ENCODE results near the gene LAMA5.

LAMA5 gene

DNA sequence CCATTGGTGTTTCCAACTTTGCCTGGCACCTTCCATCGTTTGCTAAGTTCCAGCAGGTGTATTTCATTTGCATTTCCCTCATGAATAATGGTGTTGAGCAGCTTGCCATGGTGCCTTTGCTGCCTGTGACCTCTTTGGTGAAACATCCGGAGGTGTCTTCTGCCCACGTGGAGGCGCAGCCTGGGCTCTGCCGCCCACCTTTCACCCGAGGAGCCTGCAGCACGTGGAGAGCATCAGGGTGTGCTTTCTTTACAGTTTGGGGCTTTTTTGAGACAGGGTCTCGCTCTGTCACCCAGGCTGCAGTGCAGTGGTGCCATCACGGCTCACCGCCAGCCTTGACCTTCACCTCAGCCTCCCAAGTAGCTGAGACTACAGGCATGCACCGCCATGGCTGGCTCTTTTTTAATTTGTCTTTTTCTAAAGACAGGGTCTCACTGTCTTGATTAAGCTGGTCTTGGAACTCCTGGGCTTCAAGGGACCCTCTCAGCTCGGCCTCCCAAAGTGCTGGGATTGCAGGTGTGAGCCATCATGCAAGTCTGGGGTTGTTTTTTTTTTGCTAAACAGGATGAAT is 67.4 kb downstream of the LAMA5 start:
- DNase-seq, result no peak

DNA sequence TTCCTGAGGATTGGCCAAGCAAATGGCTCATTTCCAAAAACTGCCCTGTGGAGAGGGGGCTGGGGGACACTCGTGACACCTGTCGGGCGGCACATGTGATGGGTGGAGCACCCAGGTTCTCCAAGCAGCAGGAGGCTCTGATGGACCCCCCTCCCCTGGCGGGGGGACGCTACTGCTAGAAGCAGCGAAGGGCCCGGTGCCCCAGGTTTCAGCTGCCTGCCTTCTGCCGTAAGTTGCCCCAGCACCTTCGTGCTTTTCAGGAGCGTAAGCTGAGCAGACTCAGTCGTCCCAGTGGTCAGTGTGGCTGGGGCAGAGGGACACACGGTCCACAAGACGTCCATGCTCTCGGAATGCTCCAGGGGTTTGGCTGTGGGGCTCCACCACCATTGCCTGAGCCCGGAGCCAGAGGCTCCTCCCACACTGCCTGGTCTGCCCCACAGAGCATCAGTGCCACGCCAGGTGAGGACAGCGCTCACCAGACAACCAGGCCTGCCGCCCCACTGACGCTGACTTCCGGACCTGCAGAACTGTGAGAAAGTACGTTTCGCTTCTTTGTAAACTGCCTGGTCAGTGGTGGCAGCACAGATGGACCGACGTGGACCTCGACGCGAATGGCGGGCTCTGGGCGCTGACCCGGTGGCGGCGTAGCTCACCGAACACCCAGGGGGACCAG is 68.4 kb downstream of the LAMA5 start:
- DNase-seq, result no peak

DNA sequence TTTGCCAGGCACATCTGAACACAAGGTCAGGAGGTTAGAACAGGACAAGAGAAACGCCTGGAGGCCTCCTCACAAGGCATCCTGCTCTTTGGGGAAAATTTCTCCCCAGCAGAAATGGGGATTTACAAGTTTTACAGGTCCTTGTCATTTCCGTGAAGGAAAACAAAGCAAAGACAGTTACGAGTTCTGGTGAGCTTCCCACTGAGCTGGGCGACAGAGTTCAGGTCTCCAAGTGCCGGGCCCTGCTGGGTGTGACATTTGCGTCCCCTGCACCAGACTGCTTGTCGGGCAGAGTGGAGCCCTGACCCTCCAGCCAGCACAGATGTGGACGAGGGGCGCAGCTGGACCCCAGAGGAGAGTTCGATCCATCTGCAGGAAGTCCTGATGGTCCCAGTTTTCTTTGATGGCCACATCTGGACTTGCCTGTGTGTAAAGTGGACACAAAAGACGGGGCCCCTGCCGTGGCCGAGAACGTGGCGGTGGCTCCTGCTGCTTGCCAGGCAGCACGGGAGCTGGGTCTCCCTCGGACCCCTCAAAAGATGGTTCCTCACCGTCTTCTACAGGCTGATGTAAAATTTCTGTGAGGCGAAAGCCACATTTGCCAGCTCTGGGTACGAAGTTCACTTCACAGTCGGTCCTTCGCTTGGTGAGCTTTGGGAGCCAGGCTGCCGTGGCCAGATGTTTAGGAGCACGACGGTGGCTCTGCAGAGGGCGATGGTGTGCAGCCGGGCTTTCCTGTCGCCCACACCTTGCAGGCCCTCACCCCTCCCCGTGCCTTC is 69.5 kb downstream of the LAMA5 start:
- no peak for DNase-seq

DNA sequence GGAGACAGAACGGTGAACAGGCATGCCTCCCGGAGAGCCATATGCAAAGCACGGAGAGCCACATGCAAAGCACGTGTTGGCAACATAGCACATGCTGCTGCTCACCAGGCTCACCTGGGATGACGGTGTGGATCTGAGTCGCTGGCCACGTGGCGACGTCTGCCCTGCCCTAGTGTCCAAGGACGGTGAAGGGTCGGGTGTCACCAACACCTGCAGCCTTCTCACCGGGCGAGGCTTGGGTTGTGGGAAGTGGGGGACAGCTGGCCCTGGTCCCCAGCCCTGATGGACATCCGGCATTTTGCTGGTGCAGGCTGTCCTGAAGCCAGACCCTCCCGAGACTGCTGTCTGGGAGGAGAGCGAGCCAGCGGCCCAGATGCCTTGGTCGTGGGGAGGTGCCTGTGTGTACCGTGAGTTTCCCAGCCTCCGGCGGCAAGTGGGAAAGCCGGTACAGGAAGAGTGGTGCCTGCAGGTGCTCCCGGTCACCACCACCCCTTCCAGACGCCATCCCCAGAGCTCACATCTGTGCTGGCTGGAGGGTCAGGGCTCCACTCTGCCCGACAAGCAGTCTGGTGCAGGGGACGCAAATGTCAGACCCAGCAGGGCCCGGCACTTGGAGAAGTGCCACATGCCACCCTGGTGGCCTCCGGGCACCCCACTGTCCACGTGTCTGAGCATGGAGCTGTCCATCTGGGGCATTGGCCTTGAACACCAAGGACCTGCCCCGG is 70.2 kb downstream of the LAMA5 start:
- DNase-seq, result no peak

DNA sequence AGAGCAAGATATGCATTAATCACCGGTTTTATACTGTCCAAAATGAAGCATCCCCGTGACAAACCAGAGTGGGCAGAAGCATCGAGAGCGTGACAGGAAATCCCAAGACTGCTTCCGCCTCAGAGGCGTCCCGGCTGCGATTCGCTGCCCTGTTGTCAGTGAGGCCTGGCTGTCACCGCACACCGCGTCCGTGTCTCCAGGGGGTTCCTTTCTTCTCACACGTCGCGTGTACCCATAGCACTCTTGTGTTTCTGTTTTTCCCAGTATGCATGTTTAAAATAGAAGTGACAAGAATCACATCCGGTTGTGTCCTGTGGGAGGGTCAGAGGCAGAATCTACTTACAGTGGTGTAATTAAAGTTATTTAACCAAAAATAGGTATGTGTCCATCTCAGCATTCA is 72.6 kb downstream of the LAMA5 start:
- no peak for DNase-seq

DNA sequence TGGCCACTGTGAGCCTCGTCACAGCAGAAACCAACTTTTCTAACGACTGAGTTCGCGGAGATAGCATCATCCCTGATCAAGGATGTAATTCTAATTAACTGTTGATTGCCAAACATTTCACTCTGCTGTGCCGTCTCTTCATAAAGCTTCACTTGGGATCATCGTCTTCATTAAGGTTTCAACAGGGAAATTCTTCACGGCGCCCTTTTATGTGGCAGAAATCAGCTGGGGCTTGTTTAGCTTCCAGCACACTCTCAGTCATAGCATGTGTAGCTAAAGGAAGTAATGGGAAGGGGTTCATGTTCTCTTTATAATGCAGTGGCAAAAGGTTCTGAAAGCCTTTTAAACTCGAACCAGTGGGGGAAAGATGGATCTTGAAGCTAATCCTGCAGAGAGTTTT is 73.2 kb downstream of the LAMA5 start:
- DNase-seq, result no peak

DNA sequence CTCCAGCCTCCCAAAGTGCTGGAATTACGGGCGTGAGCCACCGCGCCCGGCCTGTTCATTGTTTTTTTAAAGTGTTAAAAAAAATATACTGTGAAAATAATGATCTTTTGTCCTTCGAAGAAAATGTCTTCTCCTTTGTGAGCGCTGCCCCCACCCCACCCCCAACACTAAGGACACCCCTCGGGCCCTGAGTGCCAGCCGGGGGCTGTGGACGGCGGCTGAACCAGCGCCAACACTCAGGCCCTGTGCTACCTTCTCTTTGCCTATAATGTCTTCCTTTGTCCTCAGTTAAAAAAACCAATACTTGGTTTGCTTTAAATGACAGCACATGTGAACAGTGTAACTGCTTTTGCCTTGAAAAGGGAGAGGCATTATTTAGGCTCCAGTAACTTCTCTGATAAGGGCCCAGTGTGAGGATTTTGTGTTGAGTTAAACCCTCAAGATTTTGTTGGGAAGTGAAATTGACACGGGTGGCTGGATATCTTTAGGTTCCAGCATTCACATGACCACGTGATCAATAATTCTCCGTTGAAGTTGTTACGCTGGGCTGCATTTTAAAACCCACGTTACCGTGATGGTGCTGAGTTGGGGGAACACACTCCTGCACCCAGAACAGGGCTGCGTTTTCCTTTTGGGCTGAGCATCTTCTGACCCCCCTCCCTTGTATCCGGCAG is 73.9 kb downstream of the LAMA5 start:
- DNase-seq, result no peak

DNA sequence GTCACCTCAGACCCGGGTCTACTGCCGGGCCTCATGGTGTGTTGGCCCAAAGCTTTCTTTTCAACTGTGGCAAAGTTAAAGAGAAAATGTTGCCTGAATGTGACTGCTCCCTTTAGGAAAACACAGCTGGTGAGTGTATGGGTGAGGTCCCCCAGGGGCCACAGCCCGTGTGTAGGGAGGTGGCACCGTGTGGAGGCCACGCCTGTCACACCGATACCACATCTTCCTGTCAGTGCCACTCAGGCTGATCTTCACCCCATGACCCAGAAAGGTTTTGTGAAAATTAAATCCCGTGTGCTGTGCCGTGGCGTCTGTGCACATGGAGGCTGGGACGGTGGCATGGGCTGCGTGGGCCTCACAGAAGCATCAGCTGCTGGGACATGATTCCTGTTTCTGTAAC is 75.0 kb downstream of the LAMA5 start:
- no peak for DNase-seq

DNA sequence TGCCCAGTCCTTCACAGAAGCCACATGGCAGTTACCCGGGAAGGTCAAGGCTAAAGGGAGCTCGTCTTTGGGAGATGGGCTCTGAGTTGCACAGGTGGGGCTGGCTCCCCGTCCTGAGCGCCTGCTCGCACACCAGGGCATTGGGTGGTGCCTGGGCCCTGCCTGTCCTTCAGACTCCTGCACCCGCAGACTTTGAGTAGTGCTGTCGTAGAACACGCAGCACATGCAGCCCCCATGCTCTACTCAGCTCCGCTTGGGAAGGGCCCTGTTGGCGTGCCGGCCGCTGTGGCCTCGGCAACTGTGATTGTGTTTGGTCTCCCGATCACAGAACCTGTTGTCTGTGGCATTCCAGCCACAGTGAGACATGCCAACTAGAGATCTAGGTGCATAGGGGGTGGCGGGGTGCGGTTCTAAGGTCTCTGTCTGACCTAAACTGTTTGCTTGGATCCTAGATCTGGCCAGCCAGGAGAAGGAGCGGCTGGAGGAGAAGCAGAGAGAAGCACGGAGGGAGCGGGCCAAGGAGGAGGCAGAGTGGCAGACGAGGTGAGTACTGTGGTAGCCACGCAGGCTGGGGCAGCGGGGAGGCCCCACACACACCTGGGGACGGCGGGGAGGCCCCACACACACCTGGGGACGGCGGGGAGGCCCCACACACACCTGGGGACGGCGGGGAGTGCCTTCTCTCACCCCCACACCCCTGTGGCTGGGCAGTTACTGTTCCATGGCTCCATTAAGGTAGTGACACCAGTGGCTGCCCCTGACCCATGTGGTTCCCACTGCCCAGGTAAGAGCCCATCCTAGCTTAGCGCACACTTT is 75.7 kb downstream of the LAMA5 start:
- DNase-seq, result no peak

DNA sequence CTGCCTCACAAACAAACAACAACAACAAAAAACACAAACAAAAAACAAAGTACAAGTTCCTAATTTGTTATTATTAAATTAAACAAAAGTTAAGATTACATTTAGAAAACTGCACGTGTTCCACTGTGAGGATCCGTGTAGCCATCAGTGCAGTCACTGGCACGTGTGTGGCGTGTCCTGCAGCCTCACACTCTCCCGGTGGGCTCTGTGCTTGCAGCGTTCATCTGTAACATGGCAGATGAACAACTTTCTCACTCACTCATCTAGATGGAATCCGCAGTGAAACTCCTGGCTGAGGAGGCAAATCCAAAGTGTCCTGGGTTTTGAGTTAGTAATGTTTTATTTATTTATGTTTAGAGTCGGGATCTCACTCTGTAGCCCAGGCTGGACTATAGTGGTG is 77.2 kb downstream of the LAMA5 start:
- no peak for DNase-seq

DNA sequence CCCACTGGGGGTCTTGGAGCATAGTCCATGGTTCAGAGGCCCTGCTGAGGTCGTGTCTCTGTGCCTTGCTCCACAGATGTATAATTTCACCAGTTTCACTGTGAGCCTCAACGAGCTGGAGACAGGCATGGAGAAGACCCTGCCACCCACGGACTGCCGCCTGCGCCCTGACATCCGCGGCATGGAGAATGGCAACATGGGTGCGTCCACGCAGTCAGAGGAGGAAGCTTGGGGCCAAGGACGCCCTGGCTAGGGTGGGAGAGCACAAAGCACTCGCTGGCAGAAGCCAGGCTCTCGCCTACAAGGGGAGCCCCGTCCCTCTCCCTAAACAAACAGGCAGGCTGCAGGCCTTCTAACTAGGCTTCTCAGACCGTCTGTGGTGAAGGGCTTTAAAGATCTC is 78.0 kb downstream of the LAMA5 start:
- no peak for DNase-seq

DNA sequence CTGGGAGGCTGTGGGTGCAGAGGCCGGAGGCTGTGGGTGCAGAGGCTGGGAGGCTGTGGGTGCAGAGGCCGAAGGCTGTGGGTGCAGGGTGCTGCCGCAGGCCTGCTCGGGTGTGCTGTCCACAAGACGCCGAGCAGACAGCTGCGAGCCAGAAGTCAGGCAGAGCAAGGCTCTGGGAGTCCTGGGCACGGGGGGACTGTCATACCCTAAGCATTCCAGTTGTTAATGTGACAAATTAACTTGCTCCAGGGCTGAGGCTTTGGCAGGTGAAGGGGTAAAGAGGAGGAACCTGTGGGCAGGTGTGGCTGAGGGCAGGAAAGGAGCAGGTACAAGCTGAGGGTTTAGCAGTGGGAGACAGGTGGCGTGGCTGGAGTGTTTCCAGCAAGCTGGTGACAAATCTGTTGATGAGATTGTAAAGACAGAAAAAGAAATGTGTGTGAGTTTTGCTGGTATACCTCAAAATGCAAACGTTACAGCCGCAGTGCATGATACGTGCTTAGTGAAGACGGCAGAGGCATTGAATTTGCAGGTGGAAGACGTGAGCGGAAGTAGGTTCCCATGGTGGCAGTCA is 78.5 kb downstream of the LAMA5 start:
- DNase-seq, result no peak

DNA sequence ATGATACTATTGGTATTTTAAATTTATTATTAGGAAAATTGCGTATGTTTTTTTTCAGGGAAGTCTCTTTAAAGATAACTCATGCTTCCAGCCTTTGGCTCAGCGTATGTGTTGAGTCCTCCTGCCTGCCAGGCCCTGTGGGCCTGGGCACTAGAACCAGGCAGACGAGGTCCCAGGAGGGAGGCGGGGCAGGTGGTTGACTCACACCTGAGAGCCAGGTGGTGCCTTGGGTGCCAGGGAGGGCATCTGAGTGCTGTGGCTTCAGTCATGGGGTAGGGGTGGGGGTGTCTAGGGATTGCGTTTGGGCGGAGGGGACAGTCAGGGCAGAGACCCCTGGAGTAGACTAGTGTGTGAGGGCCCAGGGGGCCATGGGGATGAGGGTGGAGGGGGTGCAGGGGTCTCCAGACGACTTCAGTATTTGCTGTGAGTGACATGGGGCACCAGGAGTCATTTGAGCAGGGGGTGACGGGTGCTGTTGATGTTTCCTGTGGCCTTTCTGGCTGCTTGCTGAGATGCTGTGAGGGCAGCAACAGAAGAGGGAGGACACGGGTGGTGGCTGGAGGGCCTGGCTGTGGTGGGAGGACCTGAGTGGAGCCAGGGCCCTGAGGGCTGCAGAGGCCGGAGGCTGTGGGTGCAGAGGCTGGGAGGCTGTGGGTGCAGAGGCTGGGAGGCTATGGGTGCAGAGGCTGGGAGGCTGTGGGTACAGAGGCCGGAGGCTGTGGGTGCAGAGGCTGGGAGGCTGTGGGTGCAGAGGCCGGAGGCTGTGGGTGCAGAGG is 79.2 kb downstream of the LAMA5 start:
- DNase-seq, result no peak

DNA sequence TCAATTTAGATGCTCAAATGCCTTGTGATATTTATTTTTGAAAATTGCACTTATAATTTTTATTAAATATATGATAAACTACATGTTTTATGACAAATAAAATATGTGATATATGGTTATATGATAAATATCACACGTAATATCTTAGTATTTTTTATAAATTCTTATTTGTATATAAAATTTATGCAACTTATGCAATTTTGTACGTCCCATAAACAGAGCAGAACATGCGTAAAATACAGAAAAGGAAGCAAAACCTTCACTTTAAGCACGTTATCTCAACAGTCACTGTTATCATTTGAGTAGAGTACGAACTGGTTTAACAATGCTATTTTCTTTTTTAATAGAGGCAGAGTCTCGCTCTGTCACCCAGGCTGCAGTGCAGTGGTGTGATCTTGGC is 80.0 kb downstream of the LAMA5 start:
- no peak for DNase-seq

DNA sequence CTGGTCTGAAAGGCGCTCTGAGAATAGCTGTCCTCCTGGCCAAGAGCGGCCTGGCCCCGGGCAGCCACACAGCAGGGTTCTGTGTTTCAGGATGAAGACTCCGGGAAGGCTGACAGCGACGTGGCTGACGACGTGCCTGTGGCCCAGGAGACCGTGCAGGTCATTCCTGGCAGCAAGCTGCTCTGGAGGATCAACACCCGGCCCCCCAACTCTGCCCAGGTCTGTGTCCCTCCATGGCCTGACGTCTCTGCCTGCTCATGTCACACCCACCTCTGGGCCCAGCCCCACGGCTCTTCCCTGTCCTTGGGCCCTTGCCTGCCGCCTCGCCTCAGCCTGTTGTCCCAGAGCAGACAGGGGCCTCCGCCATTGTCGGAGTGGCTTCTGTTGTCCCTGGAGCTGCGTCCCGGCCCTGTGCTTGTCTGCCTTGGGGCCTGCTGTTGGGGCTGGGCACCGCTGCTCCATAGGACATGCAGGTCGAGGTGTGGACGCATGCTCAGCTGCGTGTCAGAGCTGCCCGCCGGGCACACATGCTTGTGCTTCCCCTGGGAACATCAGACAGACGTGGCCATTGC is 80.5 kb downstream of the LAMA5 start:
- no peak for DNase-seq

DNA sequence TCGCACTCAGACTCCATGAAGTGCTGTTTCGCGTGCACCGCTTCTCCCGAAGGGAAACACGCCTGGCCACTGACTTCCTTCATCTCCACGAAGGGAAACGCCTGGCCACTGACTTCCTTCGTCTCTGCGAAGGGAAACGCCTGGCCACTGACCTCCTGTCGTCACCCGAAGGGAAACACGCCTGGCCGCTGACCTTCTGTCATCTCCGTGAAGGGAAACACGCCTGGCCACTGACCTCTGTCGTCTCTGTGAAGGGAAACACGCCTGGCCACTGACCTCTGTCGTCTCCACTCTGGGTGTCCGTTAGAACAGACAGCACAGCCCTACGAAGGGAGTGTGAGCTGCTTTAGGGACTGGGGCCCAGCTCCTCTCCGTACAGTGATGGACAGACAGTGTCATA is 81.4 kb downstream of the LAMA5 start:
- DNase-seq, result no peak

DNA sequence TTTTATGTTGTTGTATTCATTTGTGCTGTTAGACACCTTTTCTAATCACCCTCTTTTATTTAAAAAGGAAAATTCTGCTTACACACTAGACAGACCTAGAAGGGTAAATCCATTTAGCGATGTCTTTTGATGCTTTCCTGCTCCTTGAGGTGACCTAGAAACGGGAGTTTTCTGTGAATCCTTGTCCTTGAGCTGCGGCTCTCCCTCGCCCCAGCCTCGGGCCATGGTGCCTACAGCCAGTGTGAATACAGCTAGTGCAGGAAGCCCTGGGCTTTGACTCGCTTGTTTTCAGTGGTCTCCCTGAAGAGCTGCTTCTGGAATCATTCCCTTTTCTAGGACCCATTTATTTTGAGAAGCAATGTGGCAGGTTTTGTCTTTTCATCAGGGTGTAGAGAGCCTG is 82.0 kb downstream of the LAMA5 start:
- no peak for DNase-seq

DNA sequence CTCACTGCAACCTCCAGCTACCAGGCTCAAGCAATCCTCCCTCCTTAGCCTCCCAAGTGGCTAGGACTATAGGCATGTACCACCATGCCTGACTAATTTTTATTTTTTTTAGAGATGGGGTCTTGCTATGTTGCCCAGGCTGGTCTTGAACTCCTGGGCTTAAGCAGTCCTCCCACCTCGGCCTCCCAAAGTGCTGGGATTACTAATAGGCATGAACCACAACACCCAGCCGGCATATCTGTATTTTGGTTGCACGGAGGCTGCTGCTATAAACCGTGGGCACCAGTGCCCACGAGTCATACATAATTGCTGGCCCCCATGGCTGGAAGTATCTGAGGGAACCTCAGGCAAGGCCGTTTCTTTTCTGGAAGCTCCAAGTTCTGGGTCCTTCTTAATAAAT is 82.7 kb downstream of the LAMA5 start:
- DNase-seq, result no peak

DNA sequence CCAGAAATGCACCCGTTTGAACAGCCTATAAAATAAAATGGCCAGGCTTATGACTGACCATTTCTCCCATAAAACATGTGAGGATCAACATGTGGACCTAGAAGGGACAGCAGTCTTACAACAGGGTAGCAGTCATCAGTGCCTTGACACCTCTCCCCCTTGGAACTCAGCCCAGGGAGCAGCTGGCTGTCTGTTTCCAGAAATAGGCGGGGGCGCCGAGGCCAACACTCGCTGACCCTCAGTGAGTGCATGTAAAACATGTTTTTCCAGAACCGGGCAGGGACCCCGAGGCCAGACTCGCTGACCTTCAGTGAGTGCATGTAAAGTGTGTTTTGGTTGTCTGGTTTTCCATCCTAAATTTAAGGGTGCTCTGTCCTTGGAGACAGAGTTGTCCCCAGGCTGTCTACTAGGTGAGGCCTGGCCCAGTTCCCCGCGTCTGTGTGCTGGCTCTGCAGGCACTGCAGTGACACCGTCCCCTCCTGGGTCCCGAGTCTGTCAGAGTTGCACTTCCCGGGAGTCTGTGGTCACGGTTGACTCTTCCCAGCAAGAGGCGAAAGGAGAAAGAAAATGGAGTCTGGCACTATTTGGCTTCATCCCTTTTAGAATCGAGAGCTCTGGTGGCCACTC is 84.1 kb downstream of the LAMA5 start:
- DNase-seq, result no peak

DNA sequence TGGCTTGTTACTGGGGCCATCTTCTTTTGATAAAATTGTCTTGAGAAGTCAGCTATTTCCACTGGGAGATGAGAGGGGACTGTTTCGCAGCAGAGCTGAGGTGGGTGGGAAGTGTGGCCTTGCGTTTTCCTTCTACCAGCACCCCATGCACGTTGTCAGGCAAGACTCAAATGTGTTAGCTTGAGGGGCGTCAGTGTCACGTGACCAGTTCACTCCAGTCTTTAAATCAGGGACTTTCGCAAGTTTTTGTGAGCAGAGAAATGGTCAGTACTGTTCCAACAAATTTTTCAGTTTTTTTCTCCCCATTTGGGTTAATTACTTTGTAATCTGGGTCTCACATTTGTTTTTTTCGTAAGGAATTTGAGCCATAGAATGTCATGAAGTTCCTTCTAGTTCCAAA is 85.0 kb downstream of the LAMA5 start:
- no peak for DNase-seq
